DOHH2 (cell line): Measurements from ENCODE around the gene PAN3.
"Not testable (repeated sequence)": the region's sequence is repeated elsewhere in the genome, so short reads cannot be mapped to it uniquely, and the experiment has no call there.

Source experiments
- CTCF ChIP-seq: fragments of 200-600 bp; sonication (generic); IDR thresholded peaks from one replicate; pipeline ENCODE4 v1.5.1; 2014; ENCODE audit warnings: antibody characterized with exemption, mild to moderate bottlenecking, low read depth, low read length; ENCODE audit not compliant: poor library complexity, severe bottlenecking
- EZH2phosphoT487 ChIP-seq: fragments of 200-600 bp; sonication (generic); IDR thresholded peaks from 2 replicates; pipeline ENCODE4 v1.6.1; 2017; ENCODE audit warnings: borderline replicate concordance, mild to moderate bottlenecking, antibody characterized with exemption, low read length, moderate library complexity, mixed read lengths

DNA sequence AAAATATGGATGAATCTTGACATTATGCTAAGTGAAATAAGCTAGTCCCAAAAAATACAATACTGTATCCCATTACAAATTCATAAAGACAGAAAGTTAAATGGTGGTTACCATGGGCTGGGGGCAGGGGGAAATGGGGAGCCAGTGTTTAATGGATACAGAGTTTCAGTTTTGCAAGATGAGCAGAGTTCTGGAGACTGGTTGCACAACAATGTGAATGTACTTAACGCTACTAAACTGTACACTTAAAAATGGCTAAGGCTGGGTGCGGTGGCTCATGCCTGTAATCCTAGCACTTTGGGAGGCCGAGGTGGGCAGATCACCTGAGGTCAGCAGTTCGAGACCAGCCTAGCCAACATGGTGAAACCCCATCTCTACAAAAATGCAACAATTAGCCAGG lies 36.5 kb upstream of the PAN3 start:
- TF ChIP-seq CTCF, EZH2phosphoT487: not testable (repeated sequence)
